CD14-positive monocyte (primary cell): ENCODE data around the gene RDH5. TPM values are rescaled to one million over a fixed set of nuclear protein-coding genes. Genes with fewer than 3 reads are reported as not detected.
A peak's percentile ranks its signal among the peaks of the same experiment; 100 is the strongest.

Experiments used
- DNase-seq, 3 donors: peaks; one replicate each; pipeline ENCODE4 v3.0.0-alpha.2; 2011 to 2022
- H2AFZ ChIP-seq: 2 replicates; pipeline ENCODE4 v1.6.0; 2012; ENCODE audit warnings: mild to moderate bottlenecking, low read depth, low read length, inconsistent platforms; ENCODE audit not compliant: insufficient read depth, poor library complexity, severe bottlenecking
- H3K27ac ChIP-seq, 2 donors: 1 replicate in 1 of 2; 2 replicates in 1 of 2; pipeline ENCODE4 v1.5.1; 2012 to 2013; ENCODE audit warnings: low read length in 2 of 2, control low read depth in 1 of 2, inconsistent platforms in 1 of 2, low read depth in 1 of 2, mild to moderate bottlenecking in 1 of 2
- H3K27me3 ChIP-seq, 2 donors: one replicate each; pipeline versions ENCODE4 v1.6.0 to v1.6.1; 2011 to 2013; ENCODE audit warnings: low read length in 2 of 2; ENCODE audit not compliant: control insufficient read depth in 2 of 2, insufficient read depth in 2 of 2
- H3K36me3 ChIP-seq, 2 donors: replicated peaks in 1 of 2; 1 replicate in 1 of 2; 2 replicates in 1 of 2; pipeline versions ENCODE4 v1.5.1 to v1.6.1; 2012 to 2013; ENCODE audit warnings: low read length in 2 of 2, control low read depth in 1 of 2, inconsistent platforms in 1 of 2, mild to moderate bottlenecking in 1 of 2; ENCODE audit not compliant: insufficient read depth in 2 of 2, control insufficient read depth in 1 of 2
- H3K4me1 ChIP-seq, 2 donors: 1 replicate in 1 of 2; 2 replicates in 1 of 2; pipeline versions ENCODE4 v1.5.1 to v1.6.1; 2012 to 2013; ENCODE audit warnings: low read length in 2 of 2, control low read depth in 1 of 2, inconsistent platforms in 1 of 2, mild to moderate bottlenecking in 1 of 2, moderate library complexity in 1 of 2; ENCODE audit not compliant: insufficient read depth in 2 of 2, control insufficient read depth in 1 of 2
- H3K4me2 ChIP-seq: replicated peaks from 2 replicates; pipeline ENCODE3; 2012; ENCODE audit warnings: low read length, moderate library complexity, mild to moderate bottlenecking; ENCODE audit not compliant: poor library complexity, severe bottlenecking; ENCODE audit errors: extremely low read depth
- H3K4me3 ChIP-seq, 3 experiments: fragments of 200-600 bp in 1 of 3; sonication (generic) in 1 of 3; replicated peaks in 1 of 3; 1 replicate in 2 of 3; 2 replicates in 1 of 3; pipeline ENCODE4 v1.5.1; 2011 to 2013; ENCODE audit warnings: low read length in 3 of 3, mild to moderate bottlenecking in 3 of 3, control low read depth in 2 of 3, low read depth in 2 of 3, inconsistent platforms in 1 of 3, moderate library complexity in 1 of 3
- H3K79me2 ChIP-seq: 2 replicates; pipeline ENCODE4 v1.6.0; 2012; ENCODE audit warnings: mild to moderate bottlenecking, control low read depth, inconsistent platforms, low read length, moderate library complexity; ENCODE audit not compliant: insufficient read depth
- H3K9ac ChIP-seq: 2 replicates; pipeline ENCODE4 v1.6.0; 2017; ENCODE audit warnings: low read length, mild to moderate bottlenecking; ENCODE audit not compliant: insufficient read depth, poor library complexity, severe bottlenecking
- H3K9me3 ChIP-seq, 2 donors: replicated peaks in 1 of 2; 1 replicate in 1 of 2; 2 replicates in 1 of 2; pipeline versions ENCODE4 v1.5.1 to v1.6.1; 2012 to 2013; ENCODE audit warnings: low read length in 2 of 2, control low read depth in 1 of 2; ENCODE audit not compliant: control insufficient read depth in 1 of 2, insufficient read depth in 1 of 2
- H4K20me1 ChIP-seq: 2 replicates; pipeline ENCODE4 v1.6.0; 2012; ENCODE audit warnings: mild to moderate bottlenecking, low read length, control low read depth, moderate library complexity; ENCODE audit not compliant: insufficient read depth
- H3K27ac Mint-ChIP-seq, 7 donors: one replicate each; pipeline ENCODE4 v1.8.0; 2020; ENCODE audit warnings: mild to moderate bottlenecking in 7 of 7, mixed read lengths in 7 of 7, moderate library complexity in 6 of 7, inconsistent platforms in 2 of 7
- H3K27me3 Mint-ChIP-seq, 3 donors: one replicate each; pipeline ENCODE4 v1.8.0; 2021 to 2022; ENCODE audit warnings: low read depth in 3 of 3, mild to moderate bottlenecking in 3 of 3, mixed read lengths in 3 of 3, moderate library complexity in 3 of 3, inconsistent platforms in 1 of 3
- H3K36me3 Mint-ChIP-seq, 2 donors: one replicate each; pipeline ENCODE4 v1.8.0; 2020; ENCODE audit warnings: mixed read lengths in 2 of 2, inconsistent platforms in 1 of 2, mild to moderate bottlenecking in 1 of 2
- H3K4me1 Mint-ChIP-seq: one replicate; pipeline ENCODE4 v1.8.0; 2020; ENCODE audit warnings: mild to moderate bottlenecking, mixed read lengths
- H3K4me3 Mint-ChIP-seq, 2 donors: one replicate each; pipeline ENCODE4 v1.8.0; 2020; ENCODE audit warnings: mild to moderate bottlenecking in 2 of 2, mixed read lengths in 2 of 2, moderate library complexity in 1 of 2
- H3K9me3 Mint-ChIP-seq, 7 donors: one replicate each; pipeline ENCODE4 v1.8.0; 2020 to 2022; ENCODE audit warnings: mixed read lengths in 7 of 7, mild to moderate bottlenecking in 6 of 7, moderate library complexity in 6 of 7, inconsistent platforms in 2 of 7
- WGBS: methylation state at CpG from one replicate; pipeline ENCODE4 v1.1.5; 2013; ENCODE audit warnings: missing lambda C conversion rate; ENCODE audit not compliant: insufficient coverage; 5-methylcytosine and 5-hydroxymethylcytosine counted together
- intact Hi-C, 2 donors: fragments of 100-400 bp; cut with micrococcal nuclease; formaldehyde crosslinking; loops; one replicate each; pipeline versions ENCODE4 v1.15.0 to v1.15.1; 2023
- polyA plus RNA-seq, 3 donors: library from polyadenylated mRNA; depleted of rRNA in 1 of 3; unstranded in 2 of 3; stranded (reverse) in 1 of 3; fragments of 300-500 nt in 2 of 3; fragments of >200 nt in 1 of 3; fragmentation: Illumina TruSeq in 2 of 3; gene quantifications; 1 replicate in 2 of 3; 2 replicates in 1 of 3; pipeline ENCODE4 v1.2.3, GENCODE V29; 2012 to 2021
- TF ChIP-seq, protein P1 (sequence below): fragments of 200-600 bp; IDR thresholded peaks from one replicate; pipeline ENCODE4 v1.8.0; 2022; ENCODE audit warnings: antibody characterized with exemption, mild to moderate bottlenecking

RDH5 gene
- polyA plus RNA-seq, 3 donors = 1.2 to 10.4 (median 1.2) TPM

DNA sequence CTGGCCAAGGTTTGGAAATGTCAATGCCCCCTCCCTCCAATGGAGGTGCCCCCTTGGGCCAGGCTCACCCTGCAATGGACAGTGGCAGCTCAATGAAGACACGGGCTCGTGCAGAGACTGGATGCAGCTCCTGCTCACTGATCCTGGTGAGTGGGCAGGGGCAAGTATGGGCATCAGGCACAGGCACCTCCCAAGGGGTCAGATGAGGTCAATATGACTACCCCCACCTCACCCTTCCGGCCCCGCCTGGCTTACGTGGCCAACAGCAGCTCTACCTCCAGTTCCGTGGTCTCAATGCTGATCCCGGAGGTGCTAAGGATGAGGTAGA is 26.0 kb upstream of the RDH5 start:
- Mint-ChIP-seq H3K36me3 (peaks cover 2 to 8% of the 10 kb centered on the region in 2 donors), H3K27me3 (peaks cover 4 to 5% (median 5%) of the 10 kb centered on the region in 3 donors), H3K27ac (no peak overlapping the region), H3K4me3 (peak overlapping the region in 1 of 2 donors; percentile 26), H3K9me3 (peaks cover 0 to 2% (median 0%) of the 10 kb centered on the region in 7 donors), H3K4me1 (no peaks in the 10 kb centered on the region)
- Histone ChIP-seq H3K36me3 (no peaks in the 10 kb centered on the region), H3K27me3 (no peaks in the 10 kb centered on the region), H4K20me1 (no peaks in the 10 kb centered on the region), H3K9ac (no peak overlapping the region), H3K9me3 (no peaks in the 10 kb centered on the region), H3K79me2 (no peaks in the 10 kb centered on the region), H3K4me2 (no peak overlapping the region), H3K27ac (no peak overlapping the region), H2AFZ (no peak overlapping the region), H3K4me3 (no peak overlapping the region), H3K4me1 (no peaks in the 10 kb centered on the region)
- no peak for DNase-seq
- intact Hi-C loops = no loop called here
- WGBS = no CpG with 5 or more reads among the region's 7 CpGs
- TF ChIP-seq, protein P1, sequence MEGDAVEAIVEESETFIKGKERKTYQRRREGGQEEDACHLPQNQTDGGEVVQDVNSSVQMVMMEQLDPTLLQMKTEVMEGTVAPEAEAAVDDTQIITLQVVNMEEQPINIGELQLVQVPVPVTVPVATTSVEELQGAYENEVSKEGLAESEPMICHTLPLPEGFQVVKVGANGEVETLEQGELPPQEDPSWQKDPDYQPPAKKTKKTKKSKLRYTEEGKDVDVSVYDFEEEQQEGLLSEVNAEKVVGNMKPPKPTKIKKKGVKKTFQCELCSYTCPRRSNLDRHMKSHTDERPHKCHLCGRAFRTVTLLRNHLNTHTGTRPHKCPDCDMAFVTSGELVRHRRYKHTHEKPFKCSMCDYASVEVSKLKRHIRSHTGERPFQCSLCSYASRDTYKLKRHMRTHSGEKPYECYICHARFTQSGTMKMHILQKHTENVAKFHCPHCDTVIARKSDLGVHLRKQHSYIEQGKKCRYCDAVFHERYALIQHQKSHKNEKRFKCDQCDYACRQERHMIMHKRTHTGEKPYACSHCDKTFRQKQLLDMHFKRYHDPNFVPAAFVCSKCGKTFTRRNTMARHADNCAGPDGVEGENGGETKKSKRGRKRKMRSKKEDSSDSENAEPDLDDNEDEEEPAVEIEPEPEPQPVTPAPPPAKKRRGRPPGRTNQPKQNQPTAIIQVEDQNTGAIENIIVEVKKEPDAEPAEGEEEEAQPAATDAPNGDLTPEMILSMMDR = no peak

DNA sequence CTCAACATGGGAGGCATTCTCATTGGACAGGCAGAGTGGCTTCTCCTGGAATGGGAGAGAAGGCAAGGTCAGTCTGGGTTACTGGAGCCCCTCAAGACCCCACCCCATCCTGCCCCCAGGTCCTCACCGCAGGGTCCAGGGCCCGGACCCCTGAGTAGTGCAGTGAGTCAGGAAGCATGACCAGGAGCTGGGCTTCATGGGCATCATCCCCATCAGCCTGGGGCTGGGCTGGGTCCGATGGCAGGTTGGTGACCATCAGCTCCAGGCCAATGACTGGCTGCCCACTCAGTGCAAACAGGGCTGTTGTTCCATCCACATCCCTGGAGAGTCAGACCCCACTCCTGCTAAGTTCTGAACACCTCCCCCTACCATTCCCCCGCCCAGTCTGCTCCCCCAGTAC is 25.5 kb upstream of the RDH5 start:
- Histone ChIP-seq H3K4me3 (no peak overlapping the region), H3K36me3 (no peaks in the 10 kb centered on the region), H3K27me3 (no peaks in the 10 kb centered on the region), H3K27ac (no peak overlapping the region), H3K4me2 (no peak overlapping the region), H3K9me3 (no peaks in the 10 kb centered on the region), H3K9ac (no peak overlapping the region), H4K20me1 (no peaks in the 10 kb centered on the region), H3K4me1 (no peaks in the 10 kb centered on the region), H2AFZ (no peak overlapping the region), H3K79me2 (no peaks in the 10 kb centered on the region)
- WGBS = 100% methylated on average over 3 of the region's 4 CpGs
- H3K36me3 Mint-ChIP-seq = peaks cover 2 to 8% of the 10 kb centered on the region in 2 donors
- intact Hi-C loops = no loop called here
- no peak overlapping the region for H3K27ac Mint-ChIP-seq
- peaks cover 0 to 2% (median 0%) of the 10 kb centered on the region in 7 donors for H3K9me3 Mint-ChIP-seq
- TF ChIP-seq, protein P1 = no peak
- H3K4me1 Mint-ChIP-seq = no peaks in the 10 kb centered on the region
- peaks cover 4 to 5% (median 5%) of the 10 kb centered on the region in 3 donors for H3K27me3 Mint-ChIP-seq
- DNase-seq = no peak
- no peak overlapping the region for H3K4me3 Mint-ChIP-seq
